Measurements from ENCODE around the gene IL36RN. TPM values are rescaled to one million over a fixed set of nuclear protein-coding genes. Genes with fewer than 3 reads are reported as not detected.

IL36RN gene
- total RNA-seq, 2 donors from 2014 or later = not detected

DNA sequence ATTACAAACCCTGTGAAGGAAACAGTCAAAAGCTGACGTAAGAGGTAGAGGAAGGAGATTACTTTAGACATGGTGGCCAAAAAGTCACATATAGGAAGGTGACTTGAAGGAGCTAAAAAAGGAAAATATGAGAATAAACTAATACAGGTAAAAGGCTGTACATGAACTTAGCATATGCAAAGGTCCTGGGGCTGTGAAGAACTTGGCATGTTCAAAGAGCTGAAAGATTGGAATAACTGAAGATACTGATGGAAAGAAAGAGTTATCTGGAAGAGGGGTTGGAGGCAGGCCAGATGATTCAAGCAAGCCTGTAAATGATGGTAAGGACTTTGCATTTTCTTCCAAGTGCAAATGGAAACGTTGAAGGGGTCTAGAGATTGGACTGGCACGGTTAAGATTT lies 40.5 kb upstream of the IL36RN start:
- TF ChIP-seq POLR2A (IDR thresholded peaks at IDR 0.05) = no peak
- TF ChIP-seq, protein P1, sequence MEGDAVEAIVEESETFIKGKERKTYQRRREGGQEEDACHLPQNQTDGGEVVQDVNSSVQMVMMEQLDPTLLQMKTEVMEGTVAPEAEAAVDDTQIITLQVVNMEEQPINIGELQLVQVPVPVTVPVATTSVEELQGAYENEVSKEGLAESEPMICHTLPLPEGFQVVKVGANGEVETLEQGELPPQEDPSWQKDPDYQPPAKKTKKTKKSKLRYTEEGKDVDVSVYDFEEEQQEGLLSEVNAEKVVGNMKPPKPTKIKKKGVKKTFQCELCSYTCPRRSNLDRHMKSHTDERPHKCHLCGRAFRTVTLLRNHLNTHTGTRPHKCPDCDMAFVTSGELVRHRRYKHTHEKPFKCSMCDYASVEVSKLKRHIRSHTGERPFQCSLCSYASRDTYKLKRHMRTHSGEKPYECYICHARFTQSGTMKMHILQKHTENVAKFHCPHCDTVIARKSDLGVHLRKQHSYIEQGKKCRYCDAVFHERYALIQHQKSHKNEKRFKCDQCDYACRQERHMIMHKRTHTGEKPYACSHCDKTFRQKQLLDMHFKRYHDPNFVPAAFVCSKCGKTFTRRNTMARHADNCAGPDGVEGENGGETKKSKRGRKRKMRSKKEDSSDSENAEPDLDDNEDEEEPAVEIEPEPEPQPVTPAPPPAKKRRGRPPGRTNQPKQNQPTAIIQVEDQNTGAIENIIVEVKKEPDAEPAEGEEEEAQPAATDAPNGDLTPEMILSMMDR (IDR thresholded peaks at IDR 0.05) = no peak
- 52 to 63% methylated on average over 3 of the region's 3 CpGs for WGBS, 2 donors
- intact Hi-C loops (cut with DNase I) = no loop called here
- H3K4me3 ChIP-seq = no peak overlapping the region
- ATAC-seq (no peak), DNase-seq (no peak)
- no peak overlapping the region for H3K27ac ChIP-seq
- H3K27me3 ChIP-seq = no peaks in the 10 kb centered on the region
- H3K4me1 ChIP-seq = no peaks in the 10 kb centered on the region
- no peaks in the 10 kb centered on the region for H3K9me3 ChIP-seq
- no peaks in the 10 kb centered on the region for H3K36me3 ChIP-seq (replicated peaks in 1 of 2; ENCODE audit: insufficient read depth in 1 of 2, low read depth in 2 of 2)

DNA sequence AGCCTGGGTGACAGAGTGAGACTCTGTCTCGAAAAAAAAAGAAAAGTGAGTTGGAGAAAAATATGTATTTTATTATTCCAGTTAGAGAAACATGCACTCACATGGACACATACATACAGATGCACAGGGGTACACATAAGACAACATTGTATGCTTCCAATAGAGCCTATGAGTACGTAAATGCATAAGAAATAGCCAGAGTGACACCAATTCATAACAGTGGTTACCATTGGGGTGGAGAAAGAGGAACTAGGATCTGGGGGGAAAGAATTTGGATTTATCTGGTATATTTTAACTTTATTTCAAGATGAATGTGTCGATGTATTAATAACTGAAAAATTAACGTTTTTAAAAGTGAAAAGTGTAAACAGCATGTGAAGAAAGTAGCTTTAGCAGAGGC lies 37.7 kb upstream of the IL36RN start:
- no peaks in the 10 kb centered on the region for H3K4me1 ChIP-seq
- no peaks in the 10 kb centered on the region for H3K9me3 ChIP-seq
- H3K27ac ChIP-seq = no peak overlapping the region
- H3K27me3 ChIP-seq = no peaks in the 10 kb centered on the region
- 52 to 61% methylated on average over 4 of the region's 4 CpGs for WGBS, 2 donors
- H3K4me3 ChIP-seq = no peak overlapping the region
- intact Hi-C loops (cut with DNase I) = no loop called here
- no peak for DNase-seq
- ATAC-seq = no peak
- H3K36me3 ChIP-seq (replicated peaks in 1 of 2; ENCODE audit: insufficient read depth in 1 of 2, low read depth in 2 of 2) = no peaks in the 10 kb centered on the region
- TF ChIP-seq, protein P1 (IDR thresholded peaks at IDR 0.05) = no peak
- TF ChIP-seq POLR2A (IDR thresholded peaks at IDR 0.05) = no peak

DNA sequence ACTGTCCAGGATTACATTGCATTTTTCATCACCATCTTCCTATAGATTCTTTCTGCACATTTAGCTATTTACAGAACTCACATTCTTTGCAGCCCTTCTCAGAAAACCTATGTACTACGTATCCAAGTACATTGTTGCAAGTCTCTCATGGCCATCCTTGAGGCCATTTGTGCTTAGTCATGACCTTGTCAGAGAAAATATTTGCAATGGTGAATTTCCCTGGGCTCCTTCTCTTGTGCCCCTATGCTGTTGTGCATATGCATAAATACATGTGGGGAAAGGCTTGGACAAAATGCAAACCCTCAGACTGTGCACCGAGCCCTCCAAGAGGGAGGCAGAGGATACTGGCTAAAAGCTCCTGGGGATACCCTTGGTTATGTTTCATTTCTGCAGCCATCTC lies 34.2 kb upstream of the IL36RN start:
- Histone ChIP-seq H3K9me3 (no peaks in the 10 kb centered on the region), H3K27ac (no peak overlapping the region), H3K27me3 (no peaks in the 10 kb centered on the region), H3K4me3 (no peak overlapping the region), H3K4me1 (no peaks in the 10 kb centered on the region), H3K36me3 (replicated peaks in 1 of 2; ENCODE audit: insufficient read depth in 1 of 2, low read depth in 2 of 2) (no peaks in the 10 kb centered on the region)
- no peak for DNase-seq
- ATAC-seq = no peak
- intact Hi-C loops (cut with DNase I) = no loop called here
- 92 to 93% methylated on average over 2 of the region's 2 CpGs for WGBS, 2 donors
- TF ChIP-seq POLR2A (IDR thresholded peaks at IDR 0.05) = no peak
- TF ChIP-seq, protein P1 (IDR thresholded peaks at IDR 0.05) = no peak

GRCh38 chr2:113025737-113026136 lies 33.3 kb upstream of the IL36RN start:
- ATAC-seq (no peak), DNase-seq (no peak)
- WGBS, 2 donors = 53 to 60% methylated on average over 2 of the region's 2 CpGs
- no peak overlapping the region for H3K4me3 ChIP-seq
- no peaks in the 10 kb centered on the region for H3K9me3 ChIP-seq
- H3K27ac ChIP-seq = no peak overlapping the region
- intact Hi-C loops (cut with DNase I) = no loop called here
- TF ChIP-seq, protein P1 (IDR thresholded peaks at IDR 0.05) = no peak
- TF ChIP-seq POLR2A (IDR thresholded peaks at IDR 0.05) = no peak
- no peaks in the 10 kb centered on the region for H3K4me1 ChIP-seq
- no peaks in the 10 kb centered on the region for H3K36me3 ChIP-seq (replicated peaks in 1 of 2; ENCODE audit: insufficient read depth in 1 of 2, low read depth in 2 of 2)
- H3K27me3 ChIP-seq = no peaks in the 10 kb centered on the region

DNA sequence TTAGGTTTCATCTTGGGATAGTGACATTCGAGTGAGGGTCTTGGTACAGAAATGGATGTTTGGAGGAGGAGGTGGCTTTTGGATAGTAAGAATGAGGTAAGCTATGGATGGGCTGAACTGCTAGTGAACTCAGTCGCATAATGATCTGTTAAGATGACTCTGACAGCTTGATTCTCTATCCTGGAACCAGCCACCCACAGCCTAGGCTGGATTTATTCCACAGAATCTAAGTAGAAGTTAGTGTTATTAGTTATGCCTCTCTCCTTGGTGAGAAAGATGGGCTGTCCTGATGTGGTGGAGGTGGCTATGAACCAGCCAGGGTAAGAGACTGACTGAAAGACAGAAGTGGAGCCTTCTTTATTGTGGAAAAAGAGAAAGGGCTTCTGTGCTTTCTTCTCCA lies 31.3 kb upstream of the IL36RN start:
- Histone ChIP-seq H3K9me3 (no peaks in the 10 kb centered on the region), H3K4me3 (no peak overlapping the region), H3K36me3 (replicated peaks in 1 of 2; ENCODE audit: insufficient read depth in 1 of 2, low read depth in 2 of 2) (no peaks in the 10 kb centered on the region), H3K4me1 (no peaks in the 10 kb centered on the region), H3K27me3 (no peaks in the 10 kb centered on the region), H3K27ac (no peak overlapping the region)
- TF ChIP-seq, protein P1 (IDR thresholded peaks at IDR 0.05) = no peak
- no peak for TF ChIP-seq POLR2A (IDR thresholded peaks at IDR 0.05)
- ATAC-seq (no peak), DNase-seq (no peak)
- 39 to 55% methylated on average over 2 of the region's 2 CpGs for WGBS, 2 donors
- intact Hi-C loops (cut with DNase I) = no loop called here
